Thymus (tissue), 11 donors: Measurements from ENCODE around the gene ISCA1. TPM values are rescaled to one million over a fixed set of nuclear protein-coding genes. Genes with fewer than 3 reads are reported as not detected.
"Not testable (repeated sequence)": the region's sequence is repeated elsewhere in the genome, so short reads cannot be mapped to it uniquely, and the experiment has no call there.

Experiments
- DNase-seq, 9 donors: peaks; one replicate each; pipeline ENCODE4 v3.0.0-alpha.2; 2013; ENCODE audit warnings: low spot score in 9 of 9, low read depth in 6 of 9, missing footprints in 1 of 9
- H3K27ac ChIP-seq, 2 donors: one replicate each; pipeline ENCODE4 v1.5.1; 2013; ENCODE audit warnings: control low read depth in 1 of 2, low read depth in 1 of 2, low read length in 1 of 2, mild to moderate bottlenecking in 1 of 2, moderate library complexity in 1 of 2
- H3K27me3 ChIP-seq, 2 donors: one replicate each; pipeline ENCODE4 v1.5.1; 2013; ENCODE audit warnings: low read length in 1 of 2; ENCODE audit not compliant: control insufficient read depth in 2 of 2, insufficient read depth in 1 of 2
- H3K36me3 ChIP-seq, 2 donors: one replicate each; pipeline ENCODE4 v1.5.1; 2013; ENCODE audit warnings: low read length in 1 of 2, mild to moderate bottlenecking in 1 of 2, moderate library complexity in 1 of 2; ENCODE audit not compliant: control insufficient read depth in 2 of 2, insufficient read depth in 2 of 2
- H3K4me1 ChIP-seq, 2 donors: one replicate each; pipeline ENCODE4 v1.5.1; 2013; ENCODE audit warnings: low read length in 2 of 2; ENCODE audit not compliant: control insufficient read depth in 2 of 2, insufficient read depth in 2 of 2
- H3K4me3 ChIP-seq, 2 donors: one replicate each; pipeline ENCODE4 v1.5.1; 2013; ENCODE audit warnings: low read length in 2 of 2, control low read depth in 1 of 2, mild to moderate bottlenecking in 1 of 2
- H3K9me3 ChIP-seq, 2 donors: one replicate each; pipeline ENCODE4 v1.5.1; 2013; ENCODE audit warnings: low read length in 1 of 2, mild to moderate bottlenecking in 1 of 2; ENCODE audit not compliant: control insufficient read depth in 2 of 2, insufficient read depth in 1 of 2
- WGBS: extraction: QIAGEN DNeasy Blood & Tissue Kit; methylation state at CpG from one replicate; pipeline ENCODE4 v1.1.7; 2013; 5-methylcytosine and 5-hydroxymethylcytosine counted together
- polyA plus RNA-seq: library from polyadenylated mRNA; stranded (reverse); fragments of 200-250 nt; gene quantifications from one replicate; pipeline ENCODE4 v1.2.3, GENCODE V29; 2013
- total RNA-seq: library from RNA; stranded (reverse); fragments of 120-200 nt; gene quantifications from one replicate; pipeline ENCODE4 v1.2.4, GENCODE V29; 2013
- donor health status: healthy.

Gene ISCA1
- total and polyA plus RNA-seq, 2 donors: 26.1 to 36.0 TPM

DNA sequence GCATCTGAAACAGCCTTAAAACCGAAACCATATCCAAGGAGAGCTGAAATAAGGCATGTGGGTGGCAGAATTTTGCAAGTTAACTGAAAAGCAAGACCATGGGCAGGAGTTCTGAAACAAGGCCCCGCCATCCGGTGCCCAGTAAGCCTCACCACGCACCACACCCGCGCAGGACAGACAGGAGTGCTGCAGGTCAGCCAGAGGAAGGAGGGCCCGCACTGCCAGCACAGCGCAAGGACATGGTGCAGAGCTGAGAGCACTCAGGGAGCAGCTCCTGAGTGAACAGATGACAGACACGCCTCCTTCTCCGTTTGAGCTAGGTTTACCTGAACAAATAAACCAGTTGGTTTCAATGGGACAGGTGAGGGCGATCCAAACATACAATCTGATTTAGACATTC is 16.5 kb upstream of the ISCA1 start:
- H3K27me3 ChIP-seq: no peaks in the 10 kb centered on the region
- no peak for DNase-seq
- peaks cover 37 to 63% of the 10 kb centered on the region in 2 donors for H3K36me3 ChIP-seq
- 98% methylated on average over 11 of the region's 11 CpGs for WGBS
- H3K9me3 ChIP-seq: no peaks in the 10 kb centered on the region
- no peaks in the 10 kb centered on the region for H3K4me1 ChIP-seq
- H3K4me3 ChIP-seq: no peak overlapping the region
- H3K27ac ChIP-seq: no peak overlapping the region

DNA sequence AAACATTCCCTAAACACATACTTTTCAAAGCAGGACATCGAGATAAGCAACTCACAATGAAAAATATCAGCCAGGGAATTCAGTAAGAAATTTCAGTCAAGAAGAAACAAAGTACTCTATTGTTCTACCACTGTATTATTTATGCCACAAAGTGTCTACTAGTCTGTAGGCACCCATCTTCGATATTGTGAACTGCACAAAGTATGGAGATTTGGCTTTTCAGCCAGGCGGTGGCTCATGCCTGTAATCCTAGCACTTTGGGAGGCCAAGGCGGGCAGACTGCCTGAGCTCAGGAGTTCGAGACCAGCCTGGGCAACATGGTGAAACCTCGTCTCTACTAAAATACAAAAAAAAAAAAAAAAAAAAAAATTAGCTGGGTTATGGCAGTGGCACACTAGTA is 8.0 kb upstream of the ISCA1 start:
- not testable (repeated sequence) for H3K4me1 ChIP-seq, H3K27me3 ChIP-seq, DNase-seq, H3K36me3 ChIP-seq, H3K27ac ChIP-seq, H3K4me3 ChIP-seq, H3K9me3 ChIP-seq
- WGBS: 99% methylated on average over 6 of the region's 6 CpGs

DNA sequence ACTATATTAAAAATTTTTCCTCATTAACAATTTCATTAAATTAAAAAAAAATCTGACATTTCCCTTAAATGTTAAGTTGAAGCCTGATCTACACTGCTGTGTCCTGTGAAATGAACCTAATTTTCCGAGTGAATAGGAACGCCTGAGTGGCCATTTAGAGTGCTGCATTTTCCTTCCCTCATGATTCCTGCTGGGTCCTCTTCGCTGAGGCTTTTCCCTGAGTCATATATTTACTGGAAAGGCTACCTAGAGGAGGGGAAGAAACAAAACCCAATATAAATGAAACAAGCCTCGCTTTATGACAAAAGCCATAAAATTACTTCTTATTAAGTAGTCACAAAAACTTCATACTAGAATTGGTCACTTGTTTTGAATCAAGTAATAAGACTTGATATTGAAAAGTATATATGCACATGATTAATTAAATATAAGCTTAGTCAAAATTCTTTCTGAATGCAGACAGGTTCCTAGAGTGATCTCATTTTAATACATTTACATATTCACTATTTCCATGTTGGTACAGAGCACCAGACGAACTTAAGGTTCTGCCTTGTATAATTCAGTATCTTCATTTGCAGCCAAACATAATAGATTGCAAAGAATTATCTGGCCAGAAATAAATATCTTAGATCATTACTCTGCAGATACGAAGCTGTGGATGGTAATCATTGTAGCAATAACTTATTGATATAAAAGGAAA is 6.3 kb upstream of the ISCA1 start:
- no peaks in the 10 kb centered on the region for H3K27me3 ChIP-seq
- no peak overlapping the region for H3K4me3 ChIP-seq
- DNase-seq: no peak
- WGBS: 97% methylated on average over 6 of the region's 6 CpGs
- H3K9me3 ChIP-seq: no peaks in the 10 kb centered on the region
- H3K4me1 ChIP-seq: no peaks in the 10 kb centered on the region
- peaks cover 7 to 10% of the 10 kb centered on the region in 2 donors for H3K36me3 ChIP-seq
- no peak overlapping the region for H3K27ac ChIP-seq

DNA sequence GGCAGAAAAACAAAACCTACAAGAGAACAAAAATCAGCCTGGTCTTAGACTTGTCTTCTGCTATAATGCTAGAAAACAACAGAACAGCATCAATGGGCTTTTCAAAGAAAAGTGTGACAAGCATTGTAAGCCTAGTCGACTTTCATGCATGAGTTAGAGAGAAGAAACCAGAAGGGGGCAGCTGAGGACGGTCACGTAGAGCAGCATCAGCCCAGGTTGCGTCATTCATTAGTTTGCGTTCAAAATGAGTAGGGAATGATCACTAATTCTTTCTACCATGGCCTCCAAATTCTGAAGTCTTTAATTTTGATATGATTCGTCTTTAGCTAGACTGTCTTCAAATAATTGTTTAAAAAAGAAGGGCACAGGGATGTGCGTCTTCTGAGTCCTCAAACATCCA is 4.7 kb upstream of the ISCA1 start:
- no peaks in the 10 kb centered on the region for H3K27me3 ChIP-seq
- no peak overlapping the region for H3K4me3 ChIP-seq
- H3K36me3 ChIP-seq: peaks cover 5 to 7% of the 10 kb centered on the region in 2 donors
- H3K9me3 ChIP-seq: no peaks in the 10 kb centered on the region
- peaks cover 5 to 7% of the 10 kb centered on the region in 2 donors for H3K4me1 ChIP-seq
- DNase-seq: peak in 1 of 9 donors; percentile 13
- WGBS: 79% methylated on average over 7 of the region's 7 CpGs
- H3K27ac ChIP-seq: no peak overlapping the region

DNA sequence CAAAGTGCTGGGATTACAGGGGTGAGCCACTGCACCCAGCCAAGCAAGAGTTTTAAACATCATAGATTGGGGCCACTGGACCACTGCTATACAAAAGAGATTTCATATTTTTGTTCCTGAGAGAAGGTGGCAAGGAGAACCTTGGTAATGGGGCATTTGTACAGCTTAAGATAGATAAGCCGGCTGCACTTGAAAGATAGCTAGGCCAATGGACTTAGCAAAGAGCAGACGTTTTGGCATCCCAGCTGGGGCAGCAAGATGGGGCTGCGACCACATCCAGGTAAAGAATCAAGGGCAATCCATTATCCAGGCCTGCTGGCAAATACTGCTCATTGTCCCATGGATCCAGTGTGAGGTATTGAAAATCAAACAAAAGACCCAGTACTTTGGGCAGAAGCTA is 3.9 kb upstream of the ISCA1 start:
- Histone ChIP-seq H3K27me3 (no peaks in the 10 kb centered on the region), H3K9me3 (no peaks in the 10 kb centered on the region), H3K4me1 (peaks cover 5 to 7% of the 10 kb centered on the region in 2 donors), H3K27ac (no peak overlapping the region), H3K36me3 (peaks cover 4 to 5% of the 10 kb centered on the region in 2 donors), H3K4me3 (no peak overlapping the region)
- no peak for DNase-seq
- 63% methylated on average over 3 of the region's 3 CpGs for WGBS

DNA sequence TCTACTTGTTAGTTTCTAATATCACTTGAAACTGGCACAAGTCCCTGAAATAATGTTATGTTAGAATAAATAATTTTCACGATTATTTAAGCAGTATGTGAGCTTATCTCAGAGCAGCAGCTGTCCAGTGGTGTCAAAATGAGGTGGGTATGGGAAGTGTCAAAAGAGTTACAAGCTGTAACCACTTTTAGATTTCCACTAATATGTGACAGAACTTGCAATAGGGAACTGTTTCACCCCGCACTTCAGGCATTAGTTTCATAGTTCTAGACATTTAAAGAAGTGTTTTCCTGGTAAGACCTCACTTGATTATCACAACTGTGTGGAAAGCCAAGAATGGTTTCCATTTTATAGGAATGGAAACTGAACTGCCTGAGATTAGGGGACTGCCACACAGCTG is 2.9 kb upstream of the ISCA1 start:
- no peak overlapping the region for H3K27ac ChIP-seq
- no peak overlapping the region for H3K4me3 ChIP-seq
- DNase-seq: no peak
- peaks cover 2 to 4% of the 10 kb centered on the region in 2 donors for H3K36me3 ChIP-seq
- H3K4me1 ChIP-seq: peaks cover 7 to 9% of the 10 kb centered on the region in 2 donors
- no peaks in the 10 kb centered on the region for H3K9me3 ChIP-seq
- WGBS: 73% methylated on average over 2 of the region's 2 CpGs
- H3K27me3 ChIP-seq: no peaks in the 10 kb centered on the region

DNA sequence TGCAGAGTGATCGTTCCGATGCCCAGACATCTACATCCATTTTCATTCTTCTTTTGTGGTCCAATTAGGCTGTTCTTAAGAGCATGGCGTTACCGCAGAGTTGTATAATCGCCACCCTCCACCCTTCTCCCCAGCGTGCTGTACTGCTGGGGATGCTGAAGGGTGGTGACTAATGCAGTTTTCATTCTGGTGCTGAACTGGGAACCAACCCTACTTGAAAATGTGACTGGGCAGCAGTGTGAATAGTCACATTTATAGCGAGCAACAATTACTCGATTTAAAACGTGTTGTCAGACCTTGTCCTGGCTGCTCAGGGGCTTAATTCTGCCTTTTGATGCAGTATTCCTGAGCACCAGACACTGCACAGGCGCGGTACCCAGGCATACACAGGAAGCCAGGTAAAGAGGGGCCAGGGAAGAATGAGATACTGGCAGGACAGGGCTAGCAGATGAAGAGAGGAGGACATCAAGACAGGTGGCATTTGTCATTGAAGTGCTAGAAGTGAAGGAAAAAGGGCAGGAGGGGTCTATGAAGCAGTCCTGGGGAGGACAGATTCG is 719 bp upstream of the ISCA1 start:
- Histone ChIP-seq H3K4me1 (peaks cover 7 to 9% of the 10 kb centered on the region in 2 donors), H3K4me3 (peak overlapping the region; percentile 75 to 80), H3K9me3 (no peaks in the 10 kb centered on the region), H3K27me3 (no peaks in the 10 kb centered on the region), H3K36me3 (peaks cover 0 to 4% of the 10 kb centered on the region in 2 donors), H3K27ac (peak overlapping the region; percentile 84 to 90)
- 22% methylated on average over 12 of the region's 12 CpGs for WGBS
- no peak for DNase-seq

DNA sequence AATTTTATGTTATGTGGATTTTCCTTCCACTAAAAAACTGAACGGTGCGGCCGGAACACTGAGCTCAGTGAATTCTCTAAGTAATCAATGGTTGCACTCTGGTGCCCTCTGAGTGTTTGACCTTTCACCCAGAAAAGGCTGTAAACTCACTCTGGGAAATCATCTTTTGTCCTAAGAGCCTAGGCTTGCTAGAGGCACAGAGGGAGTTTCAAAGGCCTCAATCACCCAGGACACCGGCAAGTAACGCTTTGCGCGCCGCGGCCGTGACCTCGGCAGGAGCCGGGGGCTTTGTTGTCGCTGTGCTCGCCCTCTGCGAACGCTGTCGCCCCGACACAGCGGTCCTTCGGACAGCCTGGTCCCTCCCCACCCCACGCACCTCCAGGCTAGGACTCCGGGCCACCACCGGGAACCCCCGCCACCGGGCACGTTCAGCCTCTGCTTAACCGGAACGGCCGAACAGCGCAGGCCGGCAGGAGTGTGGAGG is 703 bp downstream of the ISCA1 start:
- H3K27ac ChIP-seq: peak overlapping the region; percentile 84 to 90
- H3K4me1 ChIP-seq: peaks cover 7 to 9% of the 10 kb centered on the region in 2 donors
- H3K27me3 ChIP-seq: no peaks in the 10 kb centered on the region
- H3K9me3 ChIP-seq: no peaks in the 10 kb centered on the region
- DNase-seq: peak in 4 of 9 donors; percentile 7 to 38 (median 10)
- H3K4me3 ChIP-seq: peak overlapping the region; percentile 75 to 80
- peaks cover 0 to 4% of the 10 kb centered on the region in 2 donors for H3K36me3 ChIP-seq
- WGBS: 2% methylated on average over 31 of the region's 31 CpGs

DNA sequence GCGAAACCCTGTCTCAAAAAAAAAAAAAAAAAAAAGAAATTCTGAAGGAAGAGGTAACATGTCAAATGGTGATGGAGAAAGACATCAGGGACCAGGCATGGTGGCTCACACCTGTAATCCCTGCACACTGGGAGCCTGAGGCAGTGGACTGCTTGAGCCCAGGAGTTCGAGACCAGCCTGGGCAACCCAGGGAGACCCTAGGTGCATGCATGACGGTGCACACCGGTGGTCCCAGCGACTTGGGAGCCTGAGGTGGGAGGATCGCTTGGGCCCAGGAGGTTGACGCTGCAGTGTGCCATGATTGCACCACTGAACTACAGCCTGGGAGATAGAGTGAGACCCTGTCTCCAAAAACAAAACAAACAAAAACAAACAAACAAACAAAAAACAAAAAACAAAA is 1.8 kb downstream of the ISCA1 start:
- Histone ChIP-seq H3K4me1 (peaks cover 7 to 9% of the 10 kb centered on the region in 2 donors), H3K9me3 (no peaks in the 10 kb centered on the region), H3K36me3 (no peaks in the 10 kb centered on the region), H3K4me3 (no peak overlapping the region), H3K27me3 (no peaks in the 10 kb centered on the region), H3K27ac (no peak overlapping the region)
- DNase-seq: no peak
- 97% methylated on average over 7 of the region's 7 CpGs for WGBS
